GM18861 (cell line): ENCODE data around the gene MLLT3.
A peak's percentile ranks its signal among the peaks of the same experiment; 100 is the strongest.

Source experiments
- ATAC-seq: cut with Tn5 transposase; IDR thresholded peaks from one replicate; pipeline ENCODE4 v1.9.1; 2021; ENCODE audit not compliant: unreplicated experiment

MLLT3 gene

GRCh38 chr9:20630241-20630943, 8.1 kb upstream of the MLLT3 start:
- no peak for ATAC-seq

- ATAC-seq = no peak
Measured at GRCh38 chr9:20625003-20625349, 2.7 kb upstream of the MLLT3 start.

- no peak for ATAC-seq
Measured at GRCh38 chr9:20624201-20625002, 2.1 kb upstream of the MLLT3 start.

- ATAC-seq = no peak
Measured at GRCh38 chr9:20623748-20624124, 1.4 kb upstream of the MLLT3 start.

- peak; percentile 17 for ATAC-seq
Measured at GRCh38 chr9:20623021-20623747, 885 bp upstream of the MLLT3 start.

- ATAC-seq = no peak
Measured at GRCh38 chr9:20621471-20622329, 599 bp downstream of the MLLT3 start.

- no peak for ATAC-seq
Measured at GRCh38 chr9:20620650-20621470, 1.4 kb downstream of the MLLT3 start.

- ATAC-seq = no peak
Measured at GRCh38 chr9:20619487-20620200, 2.7 kb downstream of the MLLT3 start.

GRCh38 chr9:20618361-20618802, 3.9 kb downstream of the MLLT3 start:
- no peak for ATAC-seq

GRCh38 chr9:20616808-20617207, 5.5 kb downstream of the MLLT3 start:
- ATAC-seq = no peak

GRCh38 chr9:20614602-20615216, 7.6 kb downstream of the MLLT3 start:
- no peak for ATAC-seq

GRCh38 chr9:20611691-20612287, 10.5 kb downstream of the MLLT3 start:
- no peak for ATAC-seq

GRCh38 chr9:20610591-20610990, 11.7 kb downstream of the MLLT3 start:
- ATAC-seq = no peak

- ATAC-seq = no peak
Measured at GRCh38 chr9:20608582-20608981, 13.7 kb downstream of the MLLT3 start.

- no peak for ATAC-seq
Measured at GRCh38 chr9:20606652-20607051, 15.6 kb downstream of the MLLT3 start.

- peak; percentile 73 for ATAC-seq
Measured at GRCh38 chr9:20604562-20604961, 17.7 kb downstream of the MLLT3 start.

GRCh38 chr9:20603524-20604268, 18.6 kb downstream of the MLLT3 start:
- no peak for ATAC-seq

- no peak for ATAC-seq
Measured at GRCh38 chr9:20601292-20601691, 21.0 kb downstream of the MLLT3 start.
